Measurements from ENCODE around the gene GNG2.

GNG2 gene

GRCh38 chr14:51856792-51857296 lies 3.6 kb upstream of the GNG2 start:
- no peak for DNase-seq

- DNase-seq, result no peak
Observed at GRCh38 chr14:51859131-51859530, 1.3 kb upstream of the GNG2 start.

DNA sequence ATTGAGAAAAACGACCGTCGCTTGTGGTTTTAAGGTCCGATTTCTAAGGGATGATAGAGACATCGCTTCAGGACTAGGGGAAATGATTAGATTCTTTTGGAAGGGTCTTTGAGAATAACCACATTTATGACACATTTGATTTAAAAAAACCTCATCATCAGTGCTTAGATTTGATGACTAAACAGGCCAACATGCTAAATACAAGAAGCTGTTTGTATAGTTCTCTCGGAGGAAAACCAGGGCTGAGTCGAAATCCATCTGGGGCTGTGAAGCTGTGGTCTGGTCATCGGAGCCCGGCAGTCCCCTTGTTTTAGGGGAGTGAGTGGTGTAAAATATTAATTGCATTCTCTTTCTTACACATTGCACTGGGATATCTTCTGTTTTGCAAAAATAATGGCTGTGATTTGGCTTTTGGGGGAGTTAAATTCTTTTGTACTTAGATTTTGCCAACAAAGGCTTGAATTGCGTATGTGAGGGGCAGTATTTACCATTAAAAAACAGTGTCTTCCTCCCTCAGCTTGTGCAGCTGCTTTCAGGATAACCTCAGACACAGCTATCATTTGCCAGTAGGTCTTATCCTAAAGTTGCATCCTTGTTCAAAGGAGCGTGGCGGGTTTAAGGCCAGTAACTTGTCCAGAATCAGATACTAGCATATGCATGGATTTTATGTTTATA lies 550 bp downstream of the GNG2 start:
- no peak for DNase-seq

- no peak for DNase-seq
Observed at GRCh38 chr14:51862176-51862796, 1.9 kb downstream of the GNG2 start.

GRCh38 chr14:51862860-51863259 lies 2.4 kb downstream of the GNG2 start:
- DNase-seq, result no peak

GRCh38 chr14:51865953-51866747 lies 5.7 kb downstream of the GNG2 start:
- no peak for DNase-seq

DNA sequence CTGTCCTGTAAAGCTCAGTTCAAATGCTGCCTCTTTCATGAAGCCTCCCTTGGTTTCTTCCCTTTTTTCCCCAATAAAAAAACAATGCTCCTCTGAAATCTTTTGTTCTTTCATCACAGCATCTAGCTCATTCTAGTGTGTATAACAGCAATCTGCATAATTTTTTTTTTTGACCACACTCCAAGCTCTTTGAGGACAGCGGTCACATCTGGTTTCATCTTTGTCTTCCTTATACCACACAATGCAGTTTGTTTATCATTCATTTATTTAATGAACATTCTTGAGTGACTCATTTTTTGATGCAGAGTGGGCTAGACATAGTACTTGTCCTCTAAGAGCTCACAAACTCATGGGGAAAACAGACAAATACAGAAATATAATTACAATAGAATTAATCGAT lies 7.3 kb downstream of the GNG2 start:
- DNase-seq, result no peak

DNA sequence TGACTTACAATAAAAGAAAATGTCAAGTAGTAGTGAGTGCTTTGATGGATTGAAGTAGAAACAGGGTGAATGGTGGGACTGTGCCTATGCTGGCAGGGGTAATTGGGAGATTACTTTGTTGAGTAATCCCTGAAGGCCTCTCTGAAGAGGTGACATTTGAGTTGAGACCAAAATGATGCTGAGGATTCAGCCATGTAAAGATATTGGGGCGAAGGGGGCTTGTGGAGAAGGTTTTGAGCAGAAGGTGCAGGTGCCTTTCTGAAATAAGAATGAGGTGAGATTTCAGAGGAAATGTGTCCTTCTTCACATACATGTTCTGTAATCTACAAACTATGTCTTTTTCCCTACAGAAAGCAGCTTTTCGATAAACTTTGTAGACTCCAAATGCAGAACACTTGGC lies 8.0 kb downstream of the GNG2 start:
- no peak for DNase-seq

- no peak for DNase-seq
Observed at GRCh38 chr14:51869411-51870100, 9.1 kb downstream of the GNG2 start.

GRCh38 chr14:51870606-51871005 lies 10.2 kb downstream of the GNG2 start:
- no peak for DNase-seq

- DNase-seq, result no peak
Observed at GRCh38 chr14:51871846-51872245, 11.4 kb downstream of the GNG2 start.

DNA sequence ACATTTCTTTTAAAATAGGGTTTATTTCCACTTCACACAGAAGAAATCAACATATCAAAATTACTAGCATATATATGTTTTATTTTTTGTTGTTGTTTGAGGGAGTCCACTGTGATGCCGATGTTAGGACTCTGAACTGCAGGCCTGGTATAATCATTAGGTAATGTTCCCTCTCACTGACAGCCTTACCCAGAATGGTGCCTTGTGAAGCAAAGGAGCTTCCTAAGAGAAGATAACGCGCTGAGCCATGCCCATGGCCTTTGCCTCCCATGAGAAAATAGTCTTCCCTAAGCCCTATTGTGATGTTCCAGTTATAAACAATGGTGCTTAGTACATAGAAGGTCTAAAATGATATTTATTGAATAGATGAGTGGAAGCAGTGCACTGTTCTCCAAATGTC lies 12.0 kb downstream of the GNG2 start:
- no peak for DNase-seq

- peak; percentile 40 for DNase-seq
Observed at GRCh38 chr14:51873221-51873893, 12.9 kb downstream of the GNG2 start.

DNA sequence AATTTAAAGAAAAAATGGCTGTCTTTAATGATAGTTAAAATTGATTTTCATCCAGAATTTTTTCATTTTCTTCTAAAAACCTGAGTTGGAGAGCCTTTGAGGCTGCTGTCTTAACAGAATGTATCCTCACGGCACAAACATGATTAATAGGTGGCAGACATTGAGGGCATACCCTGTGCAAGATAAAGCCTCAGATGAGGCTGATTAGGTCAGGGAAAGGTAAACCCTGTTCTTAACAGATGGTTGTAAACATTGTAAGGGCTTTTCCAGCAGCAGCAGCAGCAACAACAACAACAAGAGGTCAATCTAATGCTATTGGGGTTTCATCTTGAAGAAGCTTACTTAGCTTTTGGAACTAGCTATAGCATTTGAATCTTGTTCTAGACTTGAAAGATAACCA lies 17.4 kb downstream of the GNG2 start:
- DNase-seq, result no peak

DNA sequence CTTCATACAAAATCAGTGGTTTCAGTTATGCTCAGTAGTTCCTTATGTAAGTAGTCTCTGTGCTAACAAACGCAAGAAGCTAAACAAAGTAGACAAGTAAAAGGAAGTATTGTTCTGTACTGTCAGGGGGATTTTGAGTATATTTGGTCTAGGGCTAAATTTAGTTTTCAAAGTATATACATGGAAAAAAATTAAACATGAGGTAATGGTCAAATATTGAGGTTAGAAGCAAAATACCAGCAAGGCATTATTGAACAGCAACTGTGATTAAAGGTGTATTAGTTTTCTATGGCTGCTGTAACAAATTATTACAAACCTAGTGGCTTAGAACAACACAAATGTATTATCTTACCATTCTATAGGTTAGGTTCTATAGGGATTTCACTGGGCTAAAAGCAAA lies 18.8 kb downstream of the GNG2 start:
- no peak for DNase-seq

DNA sequence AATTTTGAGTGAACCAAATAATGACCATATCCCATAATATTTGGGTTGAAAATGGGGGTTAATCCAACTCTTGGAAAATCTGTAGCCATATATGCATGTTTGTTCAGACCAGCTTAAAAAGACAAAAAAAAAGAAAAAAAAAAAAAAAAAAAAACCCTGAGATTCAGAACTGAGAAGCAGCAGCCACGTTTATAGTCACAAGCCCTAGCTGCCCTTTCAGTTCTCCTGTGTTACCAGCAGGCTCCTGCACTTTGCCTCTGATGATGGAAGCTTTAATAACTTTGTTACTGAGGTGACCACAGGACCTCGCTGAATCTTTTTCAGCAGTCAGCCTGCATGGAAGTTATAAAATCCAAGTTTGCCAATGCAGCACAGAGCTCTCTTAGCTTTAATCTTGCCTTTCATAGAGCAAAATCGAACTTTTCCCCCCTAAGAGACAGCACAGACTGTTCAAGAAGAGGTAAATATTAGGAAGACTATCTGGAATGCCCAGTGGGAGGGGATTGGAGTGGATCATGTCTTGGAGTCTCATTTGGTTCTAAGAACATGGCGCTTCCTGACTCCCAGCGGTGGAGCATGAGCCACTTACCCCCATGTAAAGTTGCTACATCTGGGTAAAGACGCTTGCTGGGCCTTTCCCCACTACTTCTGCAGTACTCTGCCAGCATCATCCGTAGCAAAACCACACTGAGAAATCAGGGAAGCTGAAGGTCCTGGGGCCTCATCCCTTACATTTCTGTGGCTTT lies 20.6 kb downstream of the GNG2 start:
- DNase-seq, result no peak

GRCh38 chr14:51881636-51882035 lies 21.2 kb downstream of the GNG2 start:
- no peak for DNase-seq

- no peak for DNase-seq
Observed at GRCh38 chr14:51883232-51883631, 22.8 kb downstream of the GNG2 start.

GRCh38 chr14:51884086-51884927 lies 23.9 kb downstream of the GNG2 start:
- no peak for DNase-seq

- DNase-seq, result no peak
Observed at GRCh38 chr14:51889851-51890250, 29.4 kb downstream of the GNG2 start.

GRCh38 chr14:51894250-51894649 lies 33.8 kb downstream of the GNG2 start:
- DNase-seq, result no peak
